HG03342 (cell line): ENCODE data around the gene MYL4.
"Not testable (repeated sequence)": the region's sequence is repeated elsewhere in the genome, so short reads cannot be mapped to it uniquely, and the experiment has no call there.

ENCODE experiments used
- ATAC-seq: cut with Tn5 transposase; IDR thresholded peaks from one replicate; pipeline ENCODE4 v1.9.1; 2021; ENCODE audit warnings: mild to moderate bottlenecking, moderate library complexity; ENCODE audit not compliant: unreplicated experiment

Gene MYL4

GRCh38 chr17:47208744-47209488 lies at the start of gene MYL4:
MYL4 (plus strand) TSS chr17:47209348; CDS start chr17:47209423, 75 bp downstream.
- no peak for ATAC-seq

GRCh38 chr17:47162013-47162622 lies 47.0 kb upstream of the MYL4 start:
- ATAC-seq: no peak

- ATAC-seq: no peak
These were observed 44.9 kb upstream of the MYL4 start for GRCh38 chr17:47164263-47164662.

- no peak for ATAC-seq
These were observed 44.0 kb upstream of the MYL4 start for GRCh38 chr17:47165137-47165536.

- not testable (repeated sequence) for ATAC-seq
These were observed 42.3 kb upstream of the MYL4 start for GRCh38 chr17:47166854-47167253.

GRCh38 chr17:47168896-47169295 lies 40.3 kb upstream of the MYL4 start:
- ATAC-seq: not testable (repeated sequence)

GRCh38 chr17:47170710-47171109 lies 38.4 kb upstream of the MYL4 start:
- ATAC-seq: no peak

- ATAC-seq: no peak
These were observed 36.2 kb upstream of the MYL4 start for GRCh38 chr17:47172696-47173565.

GRCh38 chr17:47174823-47175222 lies 34.3 kb upstream of the MYL4 start:
- ATAC-seq: not testable (repeated sequence)

- ATAC-seq: no peak
These were observed 32.7 kb upstream of the MYL4 start for GRCh38 chr17:47176389-47176826.

GRCh38 chr17:47177261-47177660 lies 31.9 kb upstream of the MYL4 start:
- no peak for ATAC-seq

GRCh38 chr17:47179141-47179540 lies 30.0 kb upstream of the MYL4 start:
- ATAC-seq: no peak

GRCh38 chr17:47180337-47180736 lies 28.8 kb upstream of the MYL4 start:
- no peak for ATAC-seq

- ATAC-seq: not testable (repeated sequence)
These were observed 28.2 kb upstream of the MYL4 start for GRCh38 chr17:47180988-47181387.

GRCh38 chr17:47184681-47185080 lies 24.5 kb upstream of the MYL4 start:
- no peak for ATAC-seq

- peak; percentile 8 for ATAC-seq
These were observed 20.8 kb upstream of the MYL4 start for GRCh38 chr17:47188271-47188875.

- peak; percentile 92 for ATAC-seq
These were observed 20.0 kb upstream of the MYL4 start, which contains the start of gene CDC27 for GRCh38 chr17:47188876-47189731. CDC27 (minus strand) TSS chr17:47189295; CDS start chr17:47189172, 123 bp downstream.

- no peak for ATAC-seq
These were observed 19.4 kb upstream of the MYL4 start for GRCh38 chr17:47189732-47190237.

- no peak for ATAC-seq
These were observed 18.9 kb upstream of the MYL4 start for GRCh38 chr17:47190243-47190642.

GRCh38 chr17:47190770-47191169 lies 18.4 kb upstream of the MYL4 start:
- ATAC-seq: no peak
